HCT116 (cell line): ENCODE measurements around the gene PARD6G. TPM values are rescaled to one million over a fixed set of nuclear protein-coding genes. Genes with fewer than 3 reads are reported as not detected.

ENCODE experiments used
- ATAC-seq: fragments of 200-7000 bp; cut with Tn5 transposase; 2 replicates; pipeline ENCODE4 v1.9.1; 2020; ENCODE audit warnings: mild to moderate bottlenecking, moderate library complexity
- BruUV-seq: library from RNA; stranded (reverse); fragments of 400-500 nt; replicated peaks from 2 replicates; lab custom pipeline; 2021; lab: Mats Ljungman, UMichigan
- CTCF ChIA-PET: fragments of 300-600 bp; sonication (Branson Sonifier 250); formaldehyde crosslinking; loops from one replicate; lab custom pipeline; 2021; ENCODE audit warnings: antibody characterized with exemption; lab: Charles Lee
- POLR2A ChIA-PET: fragments of 300-600, 350-600 bp; sonication (Branson Sonifier 250); formaldehyde crosslinking; loops from one replicate; lab custom pipeline; 2021; ENCODE audit warnings: antibody characterized with exemption; lab: Charles Lee
- RAD21 ChIA-PET, 2 experiments: fragments of 300-600 bp; sonication (Branson Sonifier 250); formaldehyde crosslinking; loops; one replicate each; lab custom pipeline; 2023; ENCODE audit warnings: low total read pairs in 2 of 2; ENCODE audit not compliant: uncharacterized antibody in 2 of 2, unreplicated experiment in 2 of 2, low non-redundant PET in 1 of 2; lab: Charles Lee
- DNase-seq: peaks from one replicate; pipeline ENCODE4 v3.0.0-alpha.2; 2010; ENCODE audit warnings: low read depth, low spot score
- H2AFZ ChIP-seq: fragments of 200-600 bp; shearing (Covaris generic), sonication (generic); 2 replicates; pipeline ENCODE4 v1.6.1; 2017; ENCODE audit warnings: low read depth, mixed run types, mixed read lengths, antibody characterized with exemption, low read length; ENCODE audit not compliant: poor library complexity, severe bottlenecking
- H3K27ac ChIP-seq: 2 replicates; pipeline ENCODE4 v1.5.1; 2012; ENCODE audit warnings: low read depth, low read length
- H3K27me3 ChIP-seq: fragments of 200-600 bp; sonication (generic); 2 replicates; pipeline ENCODE4 v1.6.1; 2016; ENCODE audit warnings: mixed run types, low read length, mixed read lengths; ENCODE audit not compliant: insufficient read depth
- H3K36me3 ChIP-seq, 2 experiments: fragments of 200-500 bp in 1 of 2; fragments of 200-600 bp in 1 of 2; sonication (Bioruptor generic) in 1 of 2; sonication (generic) in 1 of 2; 2 replicates each; pipeline versions ENCODE4 v1.5.1 to v1.6.1; 2014 to 2016; ENCODE audit warnings: low read length in 2 of 2, inconsistent platforms in 1 of 2, mixed read lengths in 1 of 2, mixed run types in 1 of 2; ENCODE audit not compliant: insufficient read depth in 2 of 2, control insufficient read depth in 1 of 2
- H3K4me1 ChIP-seq, 2 experiments: fragments of 200-600 bp in 1 of 2; sonication (generic) in 1 of 2; 2 replicates each; pipeline versions ENCODE4 v1.5.1 to v1.6.1; 2012 to 2017; ENCODE audit warnings: low read length in 2 of 2, inconsistent platforms in 1 of 2, mild to moderate bottlenecking in 1 of 2, mixed read lengths in 1 of 2, mixed run types in 1 of 2, moderate library complexity in 1 of 2; ENCODE audit not compliant: insufficient read depth in 2 of 2, control insufficient read depth in 1 of 2
- H3K4me2 ChIP-seq: fragments of 200-600 bp; sonication (generic); 2 replicates; pipeline ENCODE4 v1.6.1; 2017; ENCODE audit warnings: mixed run types, low read length, mixed read lengths
- H3K4me3 ChIP-seq, 2 experiments: fragments of 200-600 bp in 1 of 2; sonication (generic) in 1 of 2; replicated peaks in 1 of 2; 2 replicates each; pipeline ENCODE4 v1.5.1; 2011 to 2016; ENCODE audit warnings: low read length in 2 of 2, control low read depth in 1 of 2, low read depth in 1 of 2, mild to moderate bottlenecking in 1 of 2, mixed read lengths in 1 of 2, mixed run types in 1 of 2
- H3K79me2 ChIP-seq: fragments of 200-600 bp; sonication (generic); 2 replicates; pipeline ENCODE4 v1.6.1; 2017; ENCODE audit warnings: mild to moderate bottlenecking, mixed run types, low read length, moderate library complexity, mixed read lengths; ENCODE audit not compliant: insufficient read depth
- H3K9ac ChIP-seq: fragments of 200-600 bp; sonication (generic); 2 replicates; pipeline ENCODE4 v1.6.1; 2016; ENCODE audit warnings: low read length, mixed read lengths
- H3K9me2 ChIP-seq: fragments of 200-600 bp; sonication (generic), shearing (Covaris generic); 2 replicates; pipeline ENCODE4 v1.6.1; 2017; ENCODE audit warnings: mixed run types, mild to moderate bottlenecking, moderate library complexity; ENCODE audit not compliant: insufficient read depth
- H3K9me3 ChIP-seq, 2 experiments: fragments of 200-500 bp in 1 of 2; fragments of 200-600 bp in 1 of 2; sonication (Bioruptor generic) in 1 of 2; sonication (generic) in 1 of 2; 2 replicates each; pipeline ENCODE4 v1.6.1; 2014 to 2017; ENCODE audit warnings: low read length in 2 of 2, mixed read lengths in 2 of 2, inconsistent platforms in 1 of 2, low read depth in 1 of 2, mild to moderate bottlenecking in 1 of 2, mixed run types in 1 of 2, moderate library complexity in 1 of 2; ENCODE audit not compliant: control insufficient read depth in 1 of 2, insufficient read depth in 1 of 2
- H4K20me1 ChIP-seq: fragments of 200-600 bp; sonication (generic), shearing (Covaris generic); 2 replicates; pipeline ENCODE4 v1.6.1; 2017; ENCODE audit warnings: mixed run types, mild to moderate bottlenecking, moderate library complexity; ENCODE audit not compliant: insufficient read depth
- ATF3 ChIP-seq: IDR thresholded peaks from 2 replicates; pipeline ENCODE4 v1.6.1; 2012
- CBX3 ChIP-seq: IDR thresholded peaks from 2 replicates; pipeline ENCODE4 v1.6.1; 2012; ENCODE audit warnings: low read depth
- CTCF ChIP-seq, 3 experiments: fragments of 200-600 bp in 1 of 3; sonication (generic) in 1 of 3; IDR thresholded peaks in 2 of 3; conservative IDR thresholded peaks in 1 of 3; 2 replicates each; pipeline ENCODE4 v1.5.1; 2012 to 2017; ENCODE audit warnings: low read depth in 2 of 3, low read length in 2 of 3, antibody characterized with exemption in 1 of 3, borderline replicate concordance in 1 of 3, control low read depth in 1 of 3, mild to moderate bottlenecking in 1 of 3, mixed read lengths in 1 of 3, mixed run types in 1 of 3, moderate library complexity in 1 of 3; ENCODE audit not compliant: insufficient read depth in 1 of 3
- EGR1 ChIP-seq: IDR thresholded peaks from 2 replicates; pipeline ENCODE4 v1.6.1; 2012; ENCODE audit warnings: low read depth
- EZH2 ChIP-seq: fragments of 200-600 bp; sonication (generic); IDR thresholded peaks from 2 replicates; pipeline ENCODE4 v1.6.1; 2017; ENCODE audit warnings: antibody characterized with exemption, mixed run types
- EZH2phosphoT487 ChIP-seq: fragments of 200-600 bp; IDR thresholded peaks from 2 replicates; pipeline ENCODE4 v1.6.1; 2018; ENCODE audit warnings: antibody characterized with exemption, borderline replicate concordance
- FOSL1 ChIP-seq: IDR thresholded peaks from 2 replicates; pipeline ENCODE4 v1.6.1; 2012; ENCODE audit warnings: low read depth
- POLR2AphosphoS5 ChIP-seq: IDR thresholded peaks from 2 replicates; pipeline ENCODE4 v1.6.1; 2011; ENCODE audit warnings: mild to moderate bottlenecking, low read depth, low read length, moderate library complexity
- SP1 ChIP-seq: IDR thresholded peaks from 2 replicates; pipeline ENCODE4 v1.6.1; 2012; ENCODE audit warnings: low read depth
- SRF ChIP-seq: IDR thresholded peaks from 2 replicates; pipeline ENCODE4 v1.6.1; 2012; ENCODE audit warnings: low read depth
- YY1 ChIP-seq: IDR thresholded peaks from 2 replicates; pipeline ENCODE4 v1.6.1; 2011; ENCODE audit warnings: low read length, low read depth, moderate library complexity, mild to moderate bottlenecking; ENCODE audit not compliant: insufficient replicate concordance; ENCODE audit errors: extremely low read depth
- ZBTB33 ChIP-seq: IDR thresholded peaks from 2 replicates; pipeline ENCODE4 v1.6.1; 2011; ENCODE audit warnings: mild to moderate bottlenecking, low read length, moderate library complexity; ENCODE audit not compliant: insufficient replicate concordance; ENCODE audit errors: extremely low read depth
- ZFX ChIP-seq: fragments of 450-650 bp; IDR thresholded peaks from 2 replicates; pipeline ENCODE4 v1.6.1; 2017
- intact Hi-C: fragments of 100-400 bp; cut with micrococcal nuclease; formaldehyde crosslinking; loops from 2 replicates; pipeline ENCODE4 v1.10.0; 2022
- total RNA-seq: library from RNA; stranded (reverse); gene quantifications from one replicate; pipeline ENCODE4 v1.2.1, GENCODE V29; 2021; ENCODE audit not compliant: unreplicated experiment

PARD6G gene
- total RNA-seq, 1 experiment from 2014 or later, result 12.8 TPM

- ATAC-seq (no peak), DNase-seq (no peak)
- CTCF ChIA-PET, result no interaction called here
- Histone ChIP-seq H3K4me3 (no peak overlapping the region), H3K9ac (no peak overlapping the region), H3K4me2 (no peak overlapping the region), H4K20me1 (no peaks in the 10 kb centered on the region), H3K27ac (no peak overlapping the region), H3K9me3 (no peaks in the 10 kb centered on the region), H3K79me2 (no peaks in the 10 kb centered on the region)
- RAD21 ChIA-PET, result no interaction called here
- TF ChIP-seq EZH2phosphoT487 (no peak), SRF (no peak), CBX3 (no peak), YY1 (no peak), ZBTB33 (no peak), EGR1 (no peak), ZFX (no peak), ATF3 (no peak), SP1 (no peak), POLR2AphosphoS5 (no peak), CTCF (IDR thresholded peaks at IDR 0.05 in 2 of 3, conservative IDR thresholded peaks at IDR 0.05 in 1 of 3; ENCODE audit: borderline replicate concordance in 1 of 3, insufficient read depth in 1 of 3, low read depth in 2 of 3, low read length in 2 of 3) (no peak), EZH2 (no peak), FOSL1 (no peak)
- TF ChIP-seq, all 23 proteins: peak for 0
- intact Hi-C loops, result no loop called here
- Histone ChIP-seq H3K4me1 (no peaks in the 10 kb centered on the region), H3K27me3 (no peaks in the 10 kb centered on the region), H2AFZ (no peak overlapping the region), H3K36me3 (peaks cover 0 to 4% of the 10 kb centered on the region in 2 experiments; a peak in 2 of 4 replicates), H3K9me2 (no peaks in the 10 kb centered on the region)
- POLR2A ChIA-PET, result no interaction called here
- no TSS peak for BruUV-seq
These were observed 97.6 kb downstream of the PARD6G start for GRCh38 chr18:80149667-80150066.
